ENCODE data around the gene IL19. TPM values are rescaled to one million over a fixed set of nuclear protein-coding genes. Genes with fewer than 3 reads are reported as not detected.
A peak's percentile ranks its signal among the peaks of the same experiment; 100 is the strongest.

IL19 gene
- polyA plus RNA-seq, 1 experiment: 0.07 TPM

GRCh38 chr1:206745301-206745700 is 25.3 kb upstream of the IL19 start:
- no peak overlapping the region for H3K4me3 ChIP-seq (ENCODE audit: low read depth, low read length)
- H3K9me3 ChIP-seq (ENCODE audit: control insufficient read depth, insufficient read depth, low read length): no peaks in the 10 kb centered on the region
- no peaks in the 10 kb centered on the region for H3K27me3 ChIP-seq (ENCODE audit: control insufficient read depth, insufficient read depth, low read length)
- H3K27ac ChIP-seq (ENCODE audit: low read depth, low read length): no peak overlapping the region
- POLR2A ChIA-PET: interaction anchor here (1.2 kb wide), 1 partner anchor 21 kb away, joined by 3 read pairs; no protein-coding TSS in a partner anchor
- CTCF ChIA-PET: interaction anchor here (0.7 to 1.8 kb wide), 7 partner anchors 8 to 224 kb away, joined by 3 to 7 read pairs (median 3); partner anchors contain the start of gene IL20
- TF ChIP-seq CTCF (IDR thresholded peaks at IDR 0.05; ENCODE audit: low read depth, low read length): no peak
- DNase-seq (ENCODE audit: low read depth, low spot score): no peak

- CTCF ChIA-PET: interaction anchor here (0.6 to 2.5 kb wide), 6 partner anchors 13 to 262 kb away, joined by 3 to 16 read pairs (median 5); no protein-coding TSS in a partner anchor
- H3K27ac ChIP-seq (ENCODE audit: low read depth, low read length): no peak overlapping the region
- DNase-seq (ENCODE audit: low read depth, low spot score): no peak
- H3K9me3 ChIP-seq (ENCODE audit: control insufficient read depth, insufficient read depth, low read length): no peaks in the 10 kb centered on the region
- no peak for TF ChIP-seq CTCF (IDR thresholded peaks at IDR 0.05; ENCODE audit: low read depth, low read length)
- POLR2A ChIA-PET: interaction anchor here (0.6 kb wide), 1 partner anchor 118 kb away, joined by 3 read pairs; no protein-coding TSS in a partner anchor
- H3K4me3 ChIP-seq (ENCODE audit: low read depth, low read length): no peak overlapping the region
- no peaks in the 10 kb centered on the region for H3K27me3 ChIP-seq (ENCODE audit: control insufficient read depth, insufficient read depth, low read length)
These were observed 22.1 kb upstream of the IL19 start for GRCh38 chr1:206748348-206749030.

- peaks cover 3% of the 10 kb centered on the region; the same call in 1 of the 2 replicates for H3K9me3 ChIP-seq (ENCODE audit: control insufficient read depth, insufficient read depth, low read length)
- H3K27ac ChIP-seq (ENCODE audit: low read depth, low read length): no peak overlapping the region
- no peak for DNase-seq (ENCODE audit: low read depth, low spot score)
- ChIA-PET POLR2A (no interaction called here), CTCF (interaction anchor here (0.6 to 1.4 kb wide), 3 partner anchors 25 to 163 kb away, joined by 3 to 4 read pairs (median 4); no protein-coding TSS in a partner anchor)
- H3K4me3 ChIP-seq (ENCODE audit: low read depth, low read length): no peak overlapping the region
- TF ChIP-seq CTCF (IDR thresholded peaks at IDR 0.05; ENCODE audit: low read depth, low read length): no peak
- no peaks in the 10 kb centered on the region for H3K27me3 ChIP-seq (ENCODE audit: control insufficient read depth, insufficient read depth, low read length)
These were observed 18.7 kb upstream of the IL19 start for GRCh38 chr1:206751891-206752290.

- no peak for DNase-seq (ENCODE audit: low read depth, low spot score)
- ChIA-PET POLR2A (interaction anchor here (0.7 kb wide), 1 partner anchor 200 kb away, joined by 3 read pairs; no protein-coding TSS in a partner anchor), CTCF (interaction anchor here (1.4 kb wide), 1 partner anchor 160 kb away, joined by 4 read pairs; no protein-coding TSS in a partner anchor)
- Histone ChIP-seq H3K27me3 (ENCODE audit: control insufficient read depth, insufficient read depth, low read length) (no peaks in the 10 kb centered on the region), H3K27ac (ENCODE audit: low read depth, low read length) (no peak overlapping the region), H3K9me3 (ENCODE audit: control insufficient read depth, insufficient read depth, low read length) (peaks cover 3% of the 10 kb centered on the region; the same call in 1 of the 2 replicates), H3K4me3 (ENCODE audit: low read depth, low read length) (no peak overlapping the region)
- TF ChIP-seq CTCF (IDR thresholded peaks at IDR 0.05; ENCODE audit: low read depth, low read length): no peak
These were observed 18.1 kb upstream of the IL19 start for GRCh38 chr1:206752481-206752880.

- no peak for DNase-seq (ENCODE audit: low read depth, low spot score)
- ChIA-PET POLR2A (interaction anchor here (0.6 to 0.7 kb wide), 3 partner anchors 23 to 201 kb away, joined by 3 read pairs; no protein-coding TSS in a partner anchor), CTCF (interaction anchor here (1.4 kb wide), 1 partner anchor 159 kb away, joined by 4 read pairs; no protein-coding TSS in a partner anchor)
- Histone ChIP-seq H3K4me3 (ENCODE audit: low read depth, low read length) (no peak overlapping the region), H3K9me3 (ENCODE audit: control insufficient read depth, insufficient read depth, low read length) (peaks cover 3% of the 10 kb centered on the region; the same call in 1 of the 2 replicates), H3K27me3 (ENCODE audit: control insufficient read depth, insufficient read depth, low read length) (no peaks in the 10 kb centered on the region), H3K27ac (ENCODE audit: low read depth, low read length) (peak overlapping the region; percentile 23)
- TF ChIP-seq CTCF (IDR thresholded peaks at IDR 0.05; ENCODE audit: low read depth, low read length): no peak
These were observed 17.4 kb upstream of the IL19 start for GRCh38 chr1:206753141-206753540.
